ENCODE data around the gene LARP6.
"Not testable (repeated sequence)": the region's sequence is repeated elsewhere in the genome, so short reads cannot be mapped to it uniquely, and the experiment has no call there.

Gene LARP6

DNA sequence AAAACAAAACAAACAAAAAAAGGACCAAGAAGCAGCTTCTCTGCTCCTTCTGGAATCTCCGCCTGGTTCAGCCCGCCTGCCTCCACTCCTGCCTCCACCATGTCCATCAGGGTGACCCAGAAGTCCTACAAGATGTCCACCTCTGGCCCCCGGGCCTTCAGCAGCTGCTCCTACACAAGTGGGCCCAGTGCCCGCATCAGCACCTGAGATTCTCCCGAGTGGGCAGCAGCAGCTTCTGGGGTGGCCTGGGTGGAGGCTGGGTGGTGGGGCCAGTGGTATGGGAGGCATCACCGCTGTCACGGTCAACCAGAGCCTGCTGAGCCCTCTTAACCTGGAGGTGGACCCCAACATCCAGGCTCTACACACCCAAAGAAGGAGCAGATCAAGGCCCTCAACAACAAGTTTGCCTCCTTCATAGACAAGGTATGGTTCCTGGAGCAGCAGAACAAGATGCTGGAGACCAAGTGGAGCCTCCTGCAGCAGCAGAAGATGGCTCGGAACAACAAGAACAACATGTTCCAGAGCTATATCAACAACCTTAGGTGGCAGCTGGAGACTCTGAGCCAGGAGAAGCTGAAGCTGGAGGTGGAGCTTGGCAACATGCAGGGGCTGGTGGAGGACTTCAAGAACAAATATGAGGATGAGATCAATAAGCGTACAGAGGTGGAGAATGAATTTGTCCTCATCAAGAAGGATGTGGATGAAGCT is 4.8 kb upstream of the LARP6 start:
- DNase-seq (ENCODE audit: low read depth in 2 of 2): not testable (repeated sequence)

DNA sequence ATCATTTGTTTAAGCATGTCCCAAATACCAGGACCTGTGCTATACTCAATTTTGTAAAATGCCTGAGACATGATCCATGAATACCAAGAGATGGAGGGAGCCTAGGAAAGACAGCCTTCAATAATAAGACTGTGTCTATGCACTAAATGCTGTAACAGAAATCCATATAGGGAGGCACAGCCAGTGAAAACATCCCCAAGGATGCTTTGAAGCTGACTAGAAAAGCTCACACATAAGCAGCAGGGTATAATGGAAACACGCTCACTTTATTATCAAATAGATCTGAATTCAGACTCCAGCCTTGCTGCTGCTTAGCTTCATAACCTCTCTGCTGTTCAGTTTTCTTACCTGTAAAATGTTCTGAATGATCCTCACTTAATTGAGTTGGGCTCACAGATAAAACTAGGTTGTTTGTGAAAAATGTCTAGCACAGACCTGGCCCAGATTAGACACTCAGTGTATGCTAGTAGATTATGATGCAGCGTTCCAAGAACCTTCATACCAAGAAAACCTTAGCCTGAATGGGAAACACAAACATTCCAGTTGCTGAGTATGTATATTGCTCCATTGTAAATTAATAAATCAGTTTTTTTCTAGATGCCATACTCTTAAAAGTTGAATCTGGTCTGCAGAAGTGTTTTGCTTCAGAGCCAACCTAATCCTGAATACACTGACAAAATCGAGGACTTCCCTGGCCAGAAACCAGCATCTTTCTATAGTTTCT is 3.8 kb upstream of the LARP6 start:
- DNase-seq (ENCODE audit: low read depth in 2 of 2): no peak

DNA sequence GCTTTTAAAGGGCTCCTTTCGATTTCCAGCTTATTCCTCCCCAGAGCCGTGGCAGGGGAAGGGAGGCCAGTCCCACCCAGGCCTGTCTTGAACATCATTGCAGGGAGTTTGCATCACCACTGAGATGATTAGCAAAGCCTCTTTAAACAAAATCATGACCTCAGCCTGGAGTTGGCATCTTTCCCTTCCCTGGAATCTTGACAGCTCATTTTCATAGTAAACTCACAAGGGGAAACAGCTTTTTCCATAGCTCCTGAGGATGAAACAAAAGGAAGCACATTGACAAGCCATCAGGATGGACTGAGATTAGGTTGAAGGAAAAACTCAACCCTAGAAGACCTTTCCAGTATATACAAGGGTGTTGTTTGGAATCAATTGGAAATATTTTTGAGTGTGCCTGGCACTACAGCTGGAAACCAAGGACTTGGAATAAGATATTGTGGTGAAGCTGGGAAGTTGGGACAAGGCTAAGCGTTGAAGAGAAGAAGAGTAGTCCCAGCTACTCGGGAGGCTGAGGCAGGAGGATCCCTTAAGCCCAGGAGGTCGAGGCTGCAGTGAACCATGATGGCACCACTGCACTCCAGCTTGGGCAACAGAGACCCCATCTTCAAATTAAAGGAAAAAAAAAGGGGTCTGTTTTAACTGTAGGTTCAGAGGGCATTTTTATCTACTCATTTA is 3.1 kb upstream of the LARP6 start:
- DNase-seq (ENCODE audit: low read depth in 2 of 2): no peak

DNA sequence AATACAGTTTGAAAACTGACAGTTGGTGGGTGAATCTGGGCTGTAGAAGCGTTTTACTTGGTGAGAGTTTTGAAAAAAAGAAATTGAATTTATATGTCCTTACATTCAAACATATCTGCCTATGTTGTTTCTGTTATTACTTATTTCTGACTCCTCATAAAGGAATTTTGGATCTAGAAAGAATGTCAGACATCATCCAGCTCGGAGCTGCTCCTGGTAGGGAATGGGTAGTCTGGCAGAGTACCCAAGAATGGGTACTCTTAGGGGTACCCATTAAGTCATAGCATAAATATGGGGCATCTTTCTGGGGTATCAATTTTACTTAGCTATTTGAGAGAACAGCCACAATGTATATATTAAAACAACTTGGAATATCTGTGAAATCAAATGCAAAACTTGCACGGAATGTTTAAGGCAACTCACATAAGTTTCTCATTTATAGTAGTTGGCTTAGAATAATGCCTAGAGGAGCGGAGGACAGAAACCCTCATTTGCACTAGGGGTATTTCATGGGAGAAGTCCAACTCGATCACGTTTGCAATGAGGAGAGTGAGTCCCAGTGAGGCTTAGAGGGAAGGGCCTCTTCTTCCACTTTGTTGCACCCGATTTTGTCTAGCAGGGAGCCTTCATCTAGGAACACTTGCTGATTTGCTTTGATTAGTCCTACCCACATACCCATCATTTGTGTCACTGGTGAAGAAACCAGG is 2.4 kb upstream of the LARP6 start:
- DNase-seq (ENCODE audit: low read depth in 2 of 2): no peak

DNA sequence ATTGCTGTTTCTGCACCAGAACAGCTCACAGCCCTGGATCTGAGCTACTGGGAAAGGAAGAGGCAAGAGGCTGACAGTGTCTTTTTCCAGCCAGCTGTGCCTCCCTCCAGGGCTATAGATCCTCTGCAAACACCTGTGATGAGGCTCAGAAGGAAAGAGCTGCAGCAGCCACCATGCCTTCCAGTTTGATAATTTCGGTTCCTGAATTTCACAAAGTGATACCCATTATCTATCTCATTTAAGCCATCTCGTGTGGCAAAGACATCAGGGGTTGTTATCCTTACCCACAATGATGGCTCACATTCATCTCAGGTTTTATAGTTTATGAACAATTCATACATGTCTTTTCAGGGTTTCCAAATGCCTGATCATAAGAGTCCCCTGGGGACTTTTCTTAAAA is 1.8 kb upstream of the LARP6 start:
- DNase-seq (ENCODE audit: low read depth in 2 of 2): no peak

DNA sequence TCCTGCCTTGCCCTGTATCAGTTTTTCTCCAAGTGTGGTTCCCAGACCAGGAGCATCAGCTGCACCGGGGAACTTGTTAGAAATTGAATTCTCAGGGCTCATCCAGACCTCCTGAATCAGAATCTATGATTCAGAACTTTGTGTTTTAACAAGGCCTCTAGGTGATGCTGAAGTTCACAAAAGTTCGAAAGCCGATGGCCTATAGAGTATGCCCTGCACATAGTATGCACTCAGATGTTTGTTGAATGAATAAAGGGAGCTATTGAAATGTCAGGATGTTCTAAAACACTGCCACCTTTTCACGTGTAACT is 664 bp upstream of the LARP6 start:
- no peak for DNase-seq (ENCODE audit: low read depth in 2 of 2)

DNA sequence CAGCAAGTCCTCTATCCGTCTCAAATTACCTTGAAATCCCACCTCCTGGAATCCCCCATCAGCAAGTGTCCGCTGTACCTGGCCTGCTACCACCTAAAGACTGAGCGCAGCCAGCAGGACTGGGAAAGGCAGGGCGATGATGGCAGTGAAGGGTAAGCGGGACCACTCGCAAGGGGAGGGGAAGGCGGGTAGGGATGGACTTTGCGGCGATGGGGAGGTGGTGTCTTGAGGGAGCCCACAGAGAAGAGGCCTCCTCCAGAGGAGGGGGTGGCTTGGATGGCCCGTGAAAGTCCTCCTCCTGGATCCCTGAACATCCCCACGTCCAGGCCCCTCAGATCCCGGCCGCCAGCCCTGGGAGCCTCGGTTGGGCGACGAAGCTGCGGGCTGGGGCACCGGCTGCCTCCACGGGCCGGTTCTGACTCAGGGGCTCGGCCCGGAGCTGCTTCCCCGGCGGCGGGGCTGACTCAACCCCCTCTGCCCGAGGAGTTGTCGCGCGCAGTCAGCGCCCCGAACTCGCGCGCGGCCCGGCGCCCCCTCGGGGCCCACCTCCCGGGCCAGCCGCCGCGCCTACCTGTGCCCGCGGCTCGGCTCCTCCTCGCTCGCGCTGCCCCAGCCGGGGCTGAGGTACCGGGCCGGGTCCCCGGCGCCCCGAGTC is 512 bp downstream of the LARP6 start:
- DNase-seq (ENCODE audit: low read depth in 2 of 2): peak in 1 of 2 experiments; percentile 2

DNA sequence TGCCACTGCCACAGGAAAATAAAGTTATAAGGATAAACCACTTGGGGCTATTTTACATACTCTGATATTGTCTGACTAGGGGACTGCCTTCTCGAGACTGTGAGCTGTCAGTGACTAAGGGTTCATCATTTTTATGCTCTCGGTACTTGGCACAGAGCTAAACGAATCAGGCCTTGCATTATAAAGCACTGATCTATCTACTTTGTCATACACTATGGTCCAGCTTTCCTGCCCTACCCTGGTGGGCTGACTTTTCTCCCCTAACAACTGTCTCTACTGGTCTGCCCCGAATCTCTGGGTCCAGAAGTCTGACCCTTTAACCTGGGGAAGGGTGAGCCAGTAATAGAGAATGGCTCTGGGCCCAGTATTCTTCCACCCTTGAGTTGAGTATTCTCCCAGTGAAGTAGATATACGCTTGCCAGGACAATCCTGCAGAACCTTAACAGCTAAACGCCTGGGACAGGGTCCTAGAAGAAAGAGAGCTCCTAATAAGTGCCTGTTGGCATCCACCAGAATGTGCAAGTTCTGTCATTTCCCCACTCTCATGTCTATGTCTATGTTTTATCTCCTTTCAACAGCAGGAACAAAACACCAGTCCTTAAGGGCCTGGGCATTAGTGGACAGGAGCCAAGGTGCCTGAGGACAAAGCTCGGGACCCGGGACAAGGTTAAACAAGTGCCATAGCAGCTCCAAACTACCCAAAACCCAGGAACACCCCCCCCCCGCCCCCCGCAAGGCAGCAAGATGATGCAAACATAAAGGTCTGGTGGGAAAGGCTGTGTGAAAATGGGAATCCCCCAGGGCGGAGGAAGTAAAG is 1.2 kb downstream of the LARP6 start:
- DNase-seq (ENCODE audit: low read depth in 2 of 2): no peak

DNA sequence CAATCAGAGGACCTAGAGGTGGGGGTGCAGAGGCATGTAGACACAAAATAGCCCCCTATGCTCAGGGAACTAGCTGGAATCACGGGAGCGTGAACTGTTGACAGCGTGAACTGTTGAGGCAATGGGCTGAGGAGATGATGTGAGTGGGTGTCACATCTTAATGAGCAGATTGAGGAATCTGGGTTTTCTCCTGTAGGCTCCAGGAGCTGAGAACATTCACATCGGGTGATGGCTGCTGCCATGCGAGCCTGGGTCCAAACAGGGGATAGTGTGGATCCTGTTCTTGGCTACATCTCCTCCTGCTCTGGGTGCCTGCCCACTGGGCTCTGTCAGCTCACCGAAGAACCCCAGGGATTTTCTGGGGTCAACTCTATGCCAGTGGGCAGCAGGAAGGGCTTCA is 2.1 kb downstream of the LARP6 start:
- no peak for DNase-seq (ENCODE audit: low read depth in 2 of 2)

DNA sequence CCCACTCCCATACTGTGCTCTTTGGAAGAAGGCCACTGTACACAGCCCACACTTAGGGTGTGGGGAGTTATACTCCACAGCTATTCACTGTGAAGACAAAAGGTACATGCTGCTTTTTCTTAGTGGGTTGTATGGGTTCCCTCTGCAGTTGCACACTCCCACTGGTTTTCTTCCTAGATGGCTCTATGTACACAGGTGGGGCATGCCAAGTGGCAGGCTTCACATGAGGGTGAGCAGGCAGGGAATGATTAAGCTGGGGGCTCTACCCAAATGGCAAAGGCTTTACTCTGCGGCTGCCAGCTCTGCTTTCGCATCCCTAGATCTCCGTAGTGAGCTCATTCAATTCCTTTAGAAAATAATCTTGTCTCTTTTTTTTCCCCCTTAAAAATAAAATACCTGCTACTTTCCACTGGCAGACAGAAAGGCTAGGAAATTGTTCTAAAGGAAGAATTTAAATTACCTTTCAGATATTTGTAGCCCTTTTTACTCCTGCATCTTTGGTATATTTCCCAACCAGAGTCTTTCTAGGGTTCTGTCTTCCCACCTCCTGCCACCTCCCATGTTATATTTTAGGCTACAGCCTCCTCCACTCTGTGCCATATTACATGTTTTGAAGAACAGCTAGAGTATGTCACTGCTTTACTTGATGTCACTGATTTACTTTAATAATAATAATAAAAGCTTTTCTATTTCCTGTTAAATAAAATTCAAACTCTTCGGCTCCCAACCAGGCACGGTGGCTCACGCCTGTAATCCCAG is 8.2 kb downstream of the LARP6 start:
- no peak for DNase-seq (ENCODE audit: low read depth in 2 of 2)

DNA sequence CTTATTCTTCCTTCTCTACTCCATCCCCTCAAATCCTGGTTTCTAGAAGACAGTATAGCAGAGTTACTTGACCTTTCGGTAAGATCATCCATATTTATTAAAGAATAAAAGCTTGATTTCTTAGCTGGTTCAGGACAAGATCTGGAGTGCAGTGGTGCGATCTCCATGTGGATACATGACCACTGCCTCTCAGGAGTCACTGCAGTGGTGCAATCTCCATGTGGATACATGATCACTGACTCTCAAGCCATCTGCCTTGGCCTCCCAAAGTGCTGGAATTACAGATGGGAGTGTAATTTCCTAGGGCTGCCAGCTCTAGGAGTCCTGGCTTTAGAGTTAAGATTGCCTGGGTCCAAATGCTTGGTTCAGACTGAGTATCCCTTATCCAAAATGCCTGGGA is 16.5 kb downstream of the LARP6 start:
- DNase-seq (ENCODE audit: low read depth in 2 of 2): no peak

DNA sequence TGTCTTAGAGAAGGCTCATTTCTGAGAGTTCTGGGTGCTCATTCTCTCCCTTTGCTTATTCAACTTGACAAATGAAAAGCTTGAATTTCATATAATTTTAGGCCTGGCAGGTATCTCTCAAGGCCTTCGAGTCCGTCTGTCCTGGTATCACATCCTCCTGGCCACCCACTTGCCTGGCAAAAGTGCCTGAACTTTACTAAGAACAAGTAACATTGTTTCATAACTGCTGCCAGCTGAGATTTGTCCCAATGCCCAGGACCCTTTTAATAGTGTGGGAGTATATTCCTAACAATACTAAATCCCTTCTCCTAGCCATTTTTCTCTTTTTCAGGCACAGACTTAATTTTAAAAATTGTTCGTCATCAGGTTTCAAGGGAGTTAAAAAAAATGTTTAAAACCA is 18.1 kb downstream of the LARP6 start:
- no peak for DNase-seq (ENCODE audit: low read depth in 2 of 2)

DNA sequence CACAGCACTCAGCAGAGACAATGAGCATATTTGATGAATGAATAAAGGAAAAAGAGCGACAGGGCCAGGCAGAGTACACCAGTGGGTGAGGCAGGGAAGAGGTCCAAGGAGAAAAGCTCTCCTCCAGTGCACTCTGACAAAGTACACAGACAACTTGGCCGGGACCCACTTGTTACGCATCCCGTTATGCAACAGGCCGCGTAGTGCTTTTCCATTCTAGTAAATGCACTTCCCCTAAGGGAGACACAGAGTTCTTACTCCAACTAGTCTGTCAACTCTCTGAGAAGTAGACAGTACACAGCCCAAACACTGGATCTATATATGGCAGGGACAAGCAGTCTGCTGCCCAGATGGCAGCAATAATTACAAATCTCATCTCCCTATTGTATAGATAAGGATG is 18.5 kb downstream of the LARP6 start:
- DNase-seq (ENCODE audit: low read depth in 2 of 2): no peak

DNA sequence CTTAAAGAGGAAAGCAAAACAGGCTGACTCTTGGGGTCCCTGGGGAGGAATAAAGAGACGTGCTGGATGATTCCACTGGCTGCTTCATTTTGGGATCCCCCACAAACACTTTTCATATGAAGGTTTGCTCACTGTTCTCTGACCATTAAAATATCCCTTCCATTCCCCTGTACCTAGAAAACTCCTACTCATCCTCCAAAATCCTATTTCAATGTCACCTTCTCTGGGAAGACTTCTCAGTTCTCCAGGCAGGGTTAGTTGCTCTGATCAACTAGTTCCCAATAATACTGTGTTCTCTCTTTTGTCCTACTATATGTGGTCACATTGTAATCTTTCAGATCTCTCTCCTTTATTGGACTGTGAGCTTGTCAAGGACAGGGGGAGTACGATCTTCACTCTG is 19.0 kb downstream of the LARP6 start:
- no peak for DNase-seq (ENCODE audit: low read depth in 2 of 2)

DNA sequence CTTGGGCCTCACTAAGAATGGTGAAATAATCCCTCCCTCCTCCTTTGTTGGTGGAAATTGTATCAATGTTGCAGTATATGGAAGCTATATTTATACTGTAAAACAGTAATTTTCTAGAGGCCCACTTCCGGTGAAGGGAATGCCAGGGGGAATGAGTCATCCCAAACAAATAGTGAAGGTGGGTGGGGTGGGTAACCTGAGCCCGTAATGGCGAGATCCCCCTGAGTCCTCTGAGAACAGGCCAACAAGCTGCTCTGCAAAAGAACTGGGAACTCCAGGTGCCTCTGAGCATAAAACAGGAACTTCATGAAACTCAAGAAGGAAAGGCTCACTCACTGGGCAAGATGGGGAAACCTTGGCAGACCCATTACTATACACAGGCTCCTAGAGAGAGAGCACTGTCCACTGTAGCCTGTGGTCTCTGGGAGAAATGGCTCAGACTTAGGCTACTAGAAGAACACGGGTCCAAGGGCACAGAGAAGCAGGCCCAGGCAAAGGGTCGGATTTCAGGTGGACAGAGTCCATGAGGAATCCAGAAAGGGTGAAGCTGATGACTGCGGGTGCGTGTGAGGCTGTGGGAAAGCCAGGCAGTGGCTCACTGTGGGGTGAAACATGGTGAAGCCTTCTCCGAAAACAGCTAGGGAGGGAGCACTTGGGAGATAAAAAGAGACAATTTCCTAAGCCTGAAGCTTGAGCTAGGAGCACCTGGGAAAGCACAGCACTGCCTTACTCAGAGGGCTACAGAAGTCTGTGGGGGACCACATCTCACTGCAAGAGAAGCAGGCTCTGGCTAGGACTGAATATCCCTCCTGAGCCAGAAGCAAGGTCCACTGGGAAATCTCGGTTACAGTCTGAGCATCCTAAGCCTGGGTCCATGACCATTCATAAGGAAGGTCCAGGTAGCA is 19.8 kb downstream of the LARP6 start:
- DNase-seq (ENCODE audit: low read depth in 2 of 2): no peak

DNA sequence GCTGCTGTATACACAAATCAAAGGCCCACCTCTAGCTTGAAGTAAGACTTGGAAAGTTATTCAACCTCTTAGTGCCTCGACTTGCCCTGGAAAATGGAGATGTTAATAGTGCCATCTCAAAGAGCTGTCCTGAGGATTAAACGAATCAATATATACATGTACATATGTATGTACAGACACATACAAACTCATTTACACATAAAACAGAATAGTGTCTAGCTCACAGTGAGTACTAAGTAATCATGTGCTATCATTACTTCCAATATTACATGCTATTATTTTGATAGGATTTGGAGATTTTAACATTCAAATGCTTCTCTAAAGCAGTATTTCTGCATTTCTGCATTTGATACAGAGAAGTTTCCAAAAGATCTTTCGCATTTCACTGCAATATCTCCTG is 20.5 kb downstream of the LARP6 start:
- DNase-seq (ENCODE audit: low read depth in 2 of 2): no peak

DNA sequence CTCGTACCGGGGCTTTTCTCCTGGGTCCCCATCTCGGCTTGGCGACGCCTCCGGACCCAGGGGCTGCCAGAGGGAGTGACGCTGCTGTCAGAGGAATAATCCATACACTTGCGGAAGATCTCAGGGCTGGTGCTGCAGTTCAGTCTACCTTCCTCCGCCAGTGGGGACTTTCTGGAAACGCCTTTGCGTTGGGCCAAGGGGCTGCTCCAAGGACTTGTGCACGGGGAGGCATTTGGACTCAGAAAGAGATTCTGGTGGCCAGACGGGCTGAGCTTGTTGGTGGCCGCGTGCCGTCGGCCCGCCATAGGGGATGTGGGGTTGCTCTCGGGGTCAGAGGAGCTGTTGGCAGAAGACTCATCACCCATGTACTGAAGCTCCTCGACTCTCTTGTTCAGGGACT is 21.8 kb downstream of the LARP6 start:
- DNase-seq (ENCODE audit: low read depth in 2 of 2): no peak

DNA sequence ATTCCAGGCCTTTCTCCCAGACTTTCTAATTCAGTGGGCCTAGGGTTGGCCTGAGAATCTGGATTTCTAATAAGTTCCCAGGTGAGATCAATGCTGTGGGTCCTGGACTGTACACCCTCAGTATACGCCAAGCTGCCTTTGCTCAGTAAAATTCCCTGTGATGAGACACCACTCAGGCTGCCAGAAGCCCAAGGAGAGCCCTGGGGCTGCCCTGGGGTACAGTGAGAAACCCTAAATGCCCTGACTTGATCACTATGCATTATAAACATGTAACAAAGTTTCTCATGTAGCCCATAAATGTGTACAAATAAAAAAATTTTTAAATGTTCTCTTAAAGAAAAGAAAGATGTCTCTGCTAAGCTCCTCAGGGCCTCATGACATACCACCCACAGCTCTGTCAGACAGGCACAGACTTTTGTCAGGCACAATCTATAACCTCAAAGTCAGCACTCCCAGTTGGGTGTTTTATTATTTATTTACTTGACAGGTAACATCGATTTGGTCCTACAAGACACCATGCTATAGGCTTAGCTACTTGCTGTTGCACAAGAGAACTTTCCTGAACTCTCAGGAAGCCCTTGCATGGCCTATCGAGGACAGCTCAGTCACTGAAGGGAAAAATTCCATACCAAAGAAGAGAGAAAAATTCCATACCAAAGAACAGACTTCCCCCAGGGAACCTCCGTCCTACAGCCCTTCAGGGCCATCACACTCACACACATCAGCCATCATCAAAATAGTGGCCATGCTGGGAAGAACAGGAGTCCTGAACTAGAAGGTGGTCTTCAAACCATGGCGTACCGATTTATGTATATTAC is 22.7 kb downstream of the LARP6 start:
- no peak for DNase-seq (ENCODE audit: low read depth in 2 of 2)

DNA sequence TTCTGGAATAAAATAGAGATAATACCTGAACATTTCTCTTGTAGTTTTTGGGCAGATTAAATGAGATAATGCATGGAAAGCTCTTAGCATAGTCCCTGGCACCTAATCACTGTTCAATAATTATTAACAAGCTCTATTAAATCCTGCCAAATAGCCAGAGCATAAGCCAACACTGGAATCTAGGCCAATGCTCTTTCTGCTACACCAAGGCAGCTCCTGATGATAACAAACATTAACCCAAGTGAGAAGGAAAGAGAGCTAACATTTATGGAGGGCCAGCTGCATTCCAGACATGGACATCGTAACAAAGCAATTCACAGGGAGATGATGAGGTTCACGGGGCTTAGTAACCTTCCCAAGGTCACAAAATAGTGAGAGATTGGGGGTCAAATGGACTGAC is 23.3 kb downstream of the LARP6 start:
- no peak for DNase-seq (ENCODE audit: low read depth in 2 of 2)
